Fibroblast of lung (primary cell): ENCODE results near the gene SURF1.

ENCODE experiments used
- CTCF ChIP-seq, 2 donors: IDR thresholded peaks in 1 of 2; conservative IDR thresholded peaks in 1 of 2; 1 replicate in 1 of 2; 2 replicates in 1 of 2; pipeline ENCODE4 v1.5.1; 2011 to 2012; ENCODE audit warnings: low read length in 2 of 2, control low read depth in 1 of 2, inconsistent platforms in 1 of 2, low read depth in 1 of 2, mild to moderate bottlenecking in 1 of 2
- EZH2 ChIP-seq: IDR thresholded peaks from 2 replicates; pipeline ENCODE4 v1.5.1; 2012; ENCODE audit warnings: low read length, control low read depth, mild to moderate bottlenecking; ENCODE audit errors: missing control alignments

GRCh38 chr9:133367221-133367620 lies 10.9 kb upstream of the SURF1 start:
- TF ChIP-seq CTCF (conservative IDR thresholded peaks at IDR 0.05 in 1 of 2, IDR thresholded peaks at IDR 0.05 in 1 of 2; ENCODE audit: low read depth in 1 of 2, low read length in 2 of 2) = no peak
- TF ChIP-seq EZH2 = no peak
